ENCODE results near the gene CHRNA4.
"Not testable (repeated sequence)": the region's sequence is repeated elsewhere in the genome, so short reads cannot be mapped to it uniquely, and the experiment has no call there.

Gene CHRNA4

GRCh38 chr20:63348828-63349515, 12.2 kb downstream of the CHRNA4 start:
- DNase-seq (ENCODE audit: low spot score) = no peak

GRCh38 chr20:63347950-63348827, 13.0 kb downstream of the CHRNA4 start:
- no peak for DNase-seq (ENCODE audit: low spot score)

- no peak for DNase-seq (ENCODE audit: low spot score)
Measured at GRCh38 chr20:63347081-63347741, 13.9 kb downstream of the CHRNA4 start.

GRCh38 chr20:63346131-63347080, 14.7 kb downstream of the CHRNA4 start:
- no peak for DNase-seq (ENCODE audit: low spot score)

- DNase-seq (ENCODE audit: low spot score) = no peak
Measured at GRCh38 chr20:63345328-63346100, 15.6 kb downstream of the CHRNA4 start.

GRCh38 chr20:63344616-63345327, 16.4 kb downstream of the CHRNA4 start:
- DNase-seq (ENCODE audit: low spot score) = no peak

- no peak for DNase-seq (ENCODE audit: low spot score)
Measured at GRCh38 chr20:63343460-63344445, 17.4 kb downstream of the CHRNA4 start.

GRCh38 chr20:63342561-63343459, 18.3 kb downstream of the CHRNA4 start:
- no peak for DNase-seq (ENCODE audit: low spot score)

GRCh38 chr20:63340158-63340688, 20.9 kb downstream of the CHRNA4 start:
- not testable (repeated sequence) for DNase-seq (ENCODE audit: low spot score)

- not testable (repeated sequence) for DNase-seq (ENCODE audit: low spot score)
Measured at GRCh38 chr20:63339154-63340094, 21.7 kb downstream of the CHRNA4 start.

GRCh38 chr20:63337786-63338420, 23.2 kb downstream of the CHRNA4 start:
- no peak for DNase-seq (ENCODE audit: low spot score)

- DNase-seq (ENCODE audit: low spot score) = no peak
Measured at GRCh38 chr20:63336232-63336752, 24.9 kb downstream of the CHRNA4 start.

GRCh38 chr20:63335711-63336110, 25.4 kb downstream of the CHRNA4 start:
- DNase-seq (ENCODE audit: low spot score) = no peak

- DNase-seq (ENCODE audit: low spot score) = not testable (repeated sequence)
Measured at GRCh38 chr20:63335060-63335459, 26.1 kb downstream of the CHRNA4 start.

GRCh38 chr20:63334356-63334755, 26.8 kb downstream of the CHRNA4 start:
- no peak for DNase-seq (ENCODE audit: low spot score)
